DOHH2 (cell line): Measurements from ENCODE around the gene MED27.

Source experiments
- H3F3A ChIP-seq: fragments of 200-600 bp; sonication (generic), shearing (Covaris generic); 2 replicates; pipeline ENCODE4 v1.6.0; 2016; ENCODE audit warnings: antibody characterized with exemption, mild to moderate bottlenecking; ENCODE audit not compliant: control insufficient read depth, insufficient read depth
- H3K27ac ChIP-seq: fragments of 200-600 bp; sonication (generic); 2 replicates; pipeline ENCODE4 v1.5.1; 2014; ENCODE audit warnings: low read depth, mild to moderate bottlenecking, low read length, moderate library complexity
- H3K27me3 ChIP-seq: fragments of 200-600 bp; sonication (generic); 2 replicates; pipeline ENCODE4 v1.6.1; 2014; ENCODE audit warnings: mild to moderate bottlenecking, low read length, mixed read lengths; ENCODE audit not compliant: control insufficient read depth
- H3K36me3 ChIP-seq: fragments of 200-600 bp; sonication (generic); 2 replicates; pipeline ENCODE4 v1.6.1; 2014; ENCODE audit warnings: mild to moderate bottlenecking, low read length, moderate library complexity, mixed read lengths; ENCODE audit not compliant: control insufficient read depth
- H3K4me1 ChIP-seq: fragments of 200-600 bp; sonication (generic); 2 replicates; pipeline ENCODE4 v1.6.1; 2014; ENCODE audit warnings: mild to moderate bottlenecking, low read length, mixed read lengths; ENCODE audit not compliant: control insufficient read depth
- H3K4me2 ChIP-seq: fragments of 200-600 bp; sonication (generic); 2 replicates; pipeline ENCODE4 v1.6.0; 2014; ENCODE audit warnings: mild to moderate bottlenecking, low read length, moderate library complexity
- H3K4me3 ChIP-seq: fragments of 200-600 bp; sonication (generic); 2 replicates; pipeline ENCODE4 v1.5.1; 2014; ENCODE audit warnings: mild to moderate bottlenecking, low read length, mixed read lengths
- H3K79me2 ChIP-seq: fragments of 200-600 bp; sonication (generic); 2 replicates; pipeline ENCODE4 v1.6.1; 2014; ENCODE audit warnings: mild to moderate bottlenecking, low read length, mixed read lengths; ENCODE audit not compliant: control insufficient read depth
- H3K9me2 ChIP-seq: fragments of 200-600 bp; sonication (generic); replicated peaks from 2 replicates; pipeline ENCODE4 v1.6.1; 2014; ENCODE audit warnings: mild to moderate bottlenecking, low read length, mixed read lengths; ENCODE audit not compliant: control insufficient read depth
- H3K9me3 ChIP-seq: fragments of 200-600 bp; sonication (generic); 2 replicates; pipeline ENCODE4 v1.6.1; 2014; ENCODE audit warnings: antibody characterized with exemption, low read length, mixed read lengths; ENCODE audit not compliant: control insufficient read depth, insufficient read depth
- H4K20me1 ChIP-seq: fragments of 200-600 bp; sonication (generic); 2 replicates; pipeline ENCODE4 v1.6.0; 2014; ENCODE audit warnings: low read depth, mild to moderate bottlenecking, antibody characterized with exemption, low read length, moderate library complexity; ENCODE audit not compliant: control insufficient read depth, insufficient read depth
- EZH2phosphoT487 ChIP-seq: fragments of 200-600 bp; sonication (generic); IDR thresholded peaks from 2 replicates; pipeline ENCODE4 v1.6.1; 2017; ENCODE audit warnings: borderline replicate concordance, mild to moderate bottlenecking, antibody characterized with exemption, low read length, moderate library complexity, mixed read lengths
- TF ChIP-seq, protein P1 (sequence below): fragments of 200-600 bp; sonication (generic); IDR thresholded peaks from one replicate; pipeline ENCODE4 v1.5.1; 2014; ENCODE audit warnings: antibody characterized with exemption, mild to moderate bottlenecking, low read depth, low read length; ENCODE audit not compliant: poor library complexity, severe bottlenecking

MED27 gene

DNA sequence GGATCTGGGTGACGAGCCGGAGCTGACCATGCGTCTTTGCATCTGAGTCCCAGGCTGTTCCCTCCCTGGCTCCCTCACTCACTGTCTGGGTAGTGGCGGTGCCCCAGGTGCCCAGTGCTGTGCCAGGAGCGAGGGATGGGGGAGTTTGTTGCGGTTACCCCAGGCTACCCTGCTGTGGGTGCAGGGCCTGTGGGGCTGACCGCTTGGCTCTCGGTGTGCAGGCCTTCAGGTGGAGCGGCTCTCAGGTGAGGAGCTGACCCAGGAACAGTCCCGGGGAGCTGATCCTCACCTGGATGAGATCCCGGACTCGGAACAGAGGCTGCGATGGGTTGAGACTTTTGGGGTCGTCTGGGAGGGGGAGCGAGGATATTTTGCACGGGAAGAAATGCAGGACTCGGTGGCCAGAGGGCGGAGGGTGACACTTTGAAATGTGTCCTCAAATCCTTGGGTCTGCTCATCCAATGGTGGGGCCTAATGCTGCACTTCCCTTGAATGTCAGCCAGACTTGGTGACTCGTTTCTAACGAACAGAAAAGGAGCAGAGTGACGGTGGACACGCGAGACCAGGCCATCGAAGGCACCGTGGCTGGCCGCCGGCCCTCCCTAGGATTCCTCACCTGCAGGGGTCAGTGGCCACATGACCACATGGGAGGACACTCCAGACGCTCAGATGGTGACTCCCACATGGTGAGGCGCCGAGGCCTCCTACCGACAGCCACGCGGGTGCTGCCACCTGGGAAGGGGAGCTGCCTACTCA lies 235.5 kb downstream of the MED27 start:
- no peaks in the 10 kb centered on the region for H3K36me3 ChIP-seq
- H3K9me2 ChIP-seq, result no peaks in the 10 kb centered on the region
- no peaks in the 10 kb centered on the region for H3K4me1 ChIP-seq
- no peaks in the 10 kb centered on the region for H3F3A ChIP-seq
- H3K9me3 ChIP-seq, result no peaks in the 10 kb centered on the region
- no peak overlapping the region for H3K27ac ChIP-seq
- no peaks in the 10 kb centered on the region for H3K79me2 ChIP-seq
- TF ChIP-seq, protein P1, sequence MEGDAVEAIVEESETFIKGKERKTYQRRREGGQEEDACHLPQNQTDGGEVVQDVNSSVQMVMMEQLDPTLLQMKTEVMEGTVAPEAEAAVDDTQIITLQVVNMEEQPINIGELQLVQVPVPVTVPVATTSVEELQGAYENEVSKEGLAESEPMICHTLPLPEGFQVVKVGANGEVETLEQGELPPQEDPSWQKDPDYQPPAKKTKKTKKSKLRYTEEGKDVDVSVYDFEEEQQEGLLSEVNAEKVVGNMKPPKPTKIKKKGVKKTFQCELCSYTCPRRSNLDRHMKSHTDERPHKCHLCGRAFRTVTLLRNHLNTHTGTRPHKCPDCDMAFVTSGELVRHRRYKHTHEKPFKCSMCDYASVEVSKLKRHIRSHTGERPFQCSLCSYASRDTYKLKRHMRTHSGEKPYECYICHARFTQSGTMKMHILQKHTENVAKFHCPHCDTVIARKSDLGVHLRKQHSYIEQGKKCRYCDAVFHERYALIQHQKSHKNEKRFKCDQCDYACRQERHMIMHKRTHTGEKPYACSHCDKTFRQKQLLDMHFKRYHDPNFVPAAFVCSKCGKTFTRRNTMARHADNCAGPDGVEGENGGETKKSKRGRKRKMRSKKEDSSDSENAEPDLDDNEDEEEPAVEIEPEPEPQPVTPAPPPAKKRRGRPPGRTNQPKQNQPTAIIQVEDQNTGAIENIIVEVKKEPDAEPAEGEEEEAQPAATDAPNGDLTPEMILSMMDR, result no peak
- TF ChIP-seq EZH2phosphoT487, result no peak
- H4K20me1 ChIP-seq, result no peaks in the 10 kb centered on the region
- no peaks in the 10 kb centered on the region for H3K27me3 ChIP-seq
- no peak overlapping the region for H3K4me3 ChIP-seq
- H3K4me2 ChIP-seq, result no peak overlapping the region

DNA sequence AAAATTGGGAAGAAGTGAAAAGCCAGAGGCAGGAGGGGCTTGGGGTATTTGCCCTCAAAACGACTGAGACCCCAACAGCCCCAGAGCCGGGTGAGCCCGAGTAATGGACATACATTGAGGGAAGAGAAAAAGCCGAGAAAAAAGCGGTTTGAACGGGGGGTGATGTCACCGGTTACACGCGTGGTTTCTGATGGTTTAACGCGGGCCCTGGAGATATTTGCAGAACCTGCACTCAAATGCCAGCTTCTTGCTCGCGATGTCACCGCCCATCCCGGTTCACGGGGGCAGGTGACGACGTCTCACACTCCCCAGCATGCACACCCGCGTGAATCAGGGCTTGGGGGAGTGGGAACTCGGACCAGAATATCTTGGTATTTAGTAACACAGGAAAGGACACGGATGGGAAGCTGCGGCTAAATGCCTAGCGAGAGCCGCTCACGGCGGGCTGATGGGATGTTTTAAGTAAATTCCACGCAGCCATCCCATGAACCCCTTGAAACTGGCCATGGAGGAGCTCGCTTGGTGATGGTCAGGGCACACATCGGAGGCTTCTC lies 237.8 kb downstream of the MED27 start:
- H3K4me3 ChIP-seq, result no peak overlapping the region
- TF ChIP-seq, protein P1, result no peak
- TF ChIP-seq EZH2phosphoT487, result no peak
- H4K20me1 ChIP-seq, result no peaks in the 10 kb centered on the region
- H3K27me3 ChIP-seq, result no peaks in the 10 kb centered on the region
- no peaks in the 10 kb centered on the region for H3K36me3 ChIP-seq
- no peaks in the 10 kb centered on the region for H3K9me3 ChIP-seq
- H3K9me2 ChIP-seq, result no peaks in the 10 kb centered on the region
- no peaks in the 10 kb centered on the region for H3F3A ChIP-seq
- no peak overlapping the region for H3K27ac ChIP-seq
- no peak overlapping the region for H3K4me2 ChIP-seq
- no peaks in the 10 kb centered on the region for H3K79me2 ChIP-seq
- no peaks in the 10 kb centered on the region for H3K4me1 ChIP-seq

DNA sequence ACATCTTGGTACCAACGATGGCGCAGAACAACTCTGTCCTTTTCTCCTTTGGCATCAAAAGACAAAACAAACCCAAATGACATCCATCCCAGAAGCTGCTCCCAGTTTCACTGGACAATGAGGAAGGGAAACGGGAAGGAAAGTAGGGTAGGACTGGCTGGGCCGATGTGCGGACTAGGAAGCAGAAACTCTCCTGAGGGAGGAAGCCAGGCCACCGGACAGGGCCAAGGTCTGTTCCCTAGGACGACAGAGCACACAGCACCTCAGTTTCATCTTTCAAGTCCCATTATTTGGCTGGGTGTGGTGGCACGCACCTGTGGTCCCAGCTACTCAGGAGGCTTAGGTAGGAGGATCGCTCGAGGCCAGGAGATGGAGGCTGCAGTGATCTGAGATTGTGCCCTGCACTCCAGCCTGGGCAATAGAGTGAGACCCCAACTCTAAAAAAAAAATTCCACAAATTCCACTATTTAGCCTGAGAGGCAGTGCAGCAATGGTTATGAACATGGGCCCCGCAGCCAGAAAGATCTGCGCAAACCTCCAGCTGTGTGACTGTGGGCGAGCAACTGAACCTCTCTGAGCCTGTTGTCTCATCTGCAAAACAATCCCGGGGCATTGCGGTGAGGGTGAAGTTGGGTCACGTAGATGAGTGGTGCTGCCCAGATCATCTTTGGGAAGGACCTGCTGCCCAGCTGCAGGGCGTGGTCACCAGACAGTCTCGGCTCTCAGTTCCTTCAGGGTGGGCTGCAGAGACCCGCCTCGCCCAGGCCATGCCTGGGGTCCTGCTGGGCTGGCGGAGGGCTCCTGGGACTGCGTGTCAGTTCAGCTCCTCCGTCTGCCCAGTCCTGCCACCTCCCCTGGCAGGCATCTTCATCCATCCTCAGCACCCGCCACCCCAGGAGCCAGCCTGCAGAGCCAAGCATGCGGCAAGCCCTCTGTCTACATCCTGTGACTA lies 238.6 kb downstream of the MED27 start:
- no peak overlapping the region for H3K27ac ChIP-seq
- no peaks in the 10 kb centered on the region for H3K4me1 ChIP-seq
- H3K4me3 ChIP-seq, result no peak overlapping the region
- H3K4me2 ChIP-seq, result no peak overlapping the region
- no peaks in the 10 kb centered on the region for H3K79me2 ChIP-seq
- TF ChIP-seq, protein P1, result no peak
- TF ChIP-seq EZH2phosphoT487, result no peak
- no peaks in the 10 kb centered on the region for H3K27me3 ChIP-seq
- H3F3A ChIP-seq, result no peaks in the 10 kb centered on the region
- no peaks in the 10 kb centered on the region for H3K9me2 ChIP-seq
- H3K36me3 ChIP-seq, result no peaks in the 10 kb centered on the region
- H4K20me1 ChIP-seq, result no peaks in the 10 kb centered on the region
- no peaks in the 10 kb centered on the region for H3K9me3 ChIP-seq
